ENCODE results near the gene NGB. TPM values are rescaled to one million over a fixed set of nuclear protein-coding genes. Genes with fewer than 3 reads are reported as not detected.

Gene NGB, protein sequence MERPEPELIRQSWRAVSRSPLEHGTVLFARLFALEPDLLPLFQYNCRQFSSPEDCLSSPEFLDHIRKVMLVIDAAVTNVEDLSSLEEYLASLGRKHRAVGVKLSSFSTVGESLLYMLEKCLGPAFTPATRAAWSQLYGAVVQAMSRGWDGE
- total RNA-seq (2022; extraction: Qiagen RNA extraction; ENCODE audit: low read depth): not detected in 5 replicates

DNA sequence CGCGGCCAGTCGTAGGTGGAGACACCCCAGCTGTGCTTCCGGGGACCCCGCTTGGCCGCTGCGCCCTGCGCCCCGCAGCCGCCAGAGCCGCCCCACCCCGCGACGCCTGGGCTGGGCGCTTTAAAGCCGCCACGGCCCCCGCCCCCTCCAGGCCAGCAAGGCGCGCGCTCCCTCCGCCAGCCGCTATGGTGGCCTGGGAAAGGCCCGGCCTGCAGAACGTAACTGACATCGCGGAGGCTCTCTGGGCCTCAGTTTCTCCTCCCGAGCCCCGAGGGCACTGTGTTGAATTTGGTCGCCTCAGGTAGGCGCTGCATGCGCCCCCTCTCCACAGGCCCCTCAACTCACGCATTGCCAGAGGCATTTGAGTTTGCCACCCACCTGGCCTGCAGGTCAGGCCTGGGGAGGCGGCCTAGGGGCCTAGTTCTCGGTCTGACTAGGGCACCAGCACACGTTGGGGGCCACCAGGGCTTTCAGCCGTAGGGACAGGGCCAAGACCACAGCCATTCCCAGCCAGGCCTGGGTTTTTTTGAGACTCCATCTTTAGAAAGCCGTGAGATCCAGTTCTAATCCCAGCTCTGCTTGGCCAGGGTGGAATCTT lies at the start of gene NGB:
NGB (minus strand) TSS at position 94 of the 598 bp plus-strand sequence. CDS start 269 bp downstream, outside the sequence.

DNA sequence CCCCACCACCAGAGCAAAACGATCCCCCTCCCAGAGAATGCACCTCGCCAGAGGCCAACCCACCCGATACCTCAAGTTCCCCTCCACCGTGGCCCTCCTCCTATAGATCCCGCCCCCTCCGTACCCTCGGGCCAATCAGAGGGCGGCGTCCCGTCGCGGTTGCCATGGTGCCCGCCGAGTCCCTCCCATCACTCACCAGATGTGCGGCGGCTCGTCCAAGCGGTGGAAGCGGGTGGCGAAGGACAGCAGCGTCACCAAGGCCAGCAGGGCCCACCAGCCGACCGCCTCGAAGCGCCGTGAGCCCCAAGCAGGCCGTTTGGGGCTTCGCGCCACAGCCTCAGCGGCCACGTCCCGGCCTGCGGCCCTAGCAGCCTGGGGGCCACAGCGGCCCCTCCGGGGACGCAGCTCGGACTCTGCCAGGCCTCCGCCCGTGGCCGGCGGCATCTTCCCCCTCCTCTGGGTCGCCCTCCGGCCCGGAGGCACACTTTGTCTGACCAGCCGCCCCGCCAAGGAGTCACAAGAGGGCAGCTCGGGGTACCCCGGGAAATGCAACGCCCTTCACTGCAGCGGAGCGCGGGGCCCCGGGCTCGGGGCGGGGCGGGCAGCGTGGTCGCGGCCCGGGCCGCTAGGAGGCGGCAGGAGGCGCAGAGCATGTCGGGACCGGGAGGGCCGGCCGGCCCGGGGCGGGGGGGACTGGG lies 49.4 kb upstream of the NGB start, which contains the start of gene POMT2:
POMT2 (minus strand) TSS at position 646 of the 698 bp plus-strand sequence; CDS start at position 444, 202 bp downstream.

Other genes starting within 250 kb of the NGB start
- gene IRF2BPL, start 242.5 kb downstream of the NGB start, total RNA-seq (2022; extraction: Qiagen RNA extraction; ENCODE audit: low read depth): 17.9 to 29.3 TPM (median 27.2 TPM) in 5 replicates
- gene CIPC, start 172.9 kb downstream of the NGB start, total RNA-seq (2022; extraction: Qiagen RNA extraction; ENCODE audit: low read depth): 6.6 to 10.1 TPM (median 7.8 TPM) in 5 replicates
- gene ZDHHC22, start 129.4 kb downstream of the NGB start, total RNA-seq (2022; extraction: Qiagen RNA extraction; ENCODE audit: low read depth): 0.20 to 0.37 TPM (median 0.31 TPM) in 5 replicates
- gene TMEM63C, start 89.4 kb downstream of the NGB start, total RNA-seq (2022; extraction: Qiagen RNA extraction; ENCODE audit: low read depth): 0.37 to 1.8 TPM (median 1.3 TPM) in 5 replicates
- 29.0 to 40.8 TPM (median 32.9 TPM) in 5 replicates for gene POMT2, start 49.7 kb upstream of the NGB start, total RNA-seq (2022; extraction: Qiagen RNA extraction; ENCODE audit: low read depth)
- 32.3 to 35.7 TPM (median 32.9 TPM) in 5 replicates for gene GSTZ1, start 49.8 kb upstream of the NGB start, total RNA-seq (2022; extraction: Qiagen RNA extraction; ENCODE audit: low read depth)
- gene TMED8, start 105.9 kb upstream of the NGB start, total RNA-seq (2022; extraction: Qiagen RNA extraction; ENCODE audit: low read depth): 5.7 to 9.1 TPM (median 7.4 TPM) in 5 replicates
- gene SAMD15, start 106.2 kb upstream of the NGB start, total RNA-seq (2022; extraction: Qiagen RNA extraction; ENCODE audit: low read depth): 1.6 to 3.0 TPM (median 2.2 TPM) in 5 replicates
- gene NOXRED1, start 152.3 kb upstream of the NGB start, total RNA-seq (2022; extraction: Qiagen RNA extraction; ENCODE audit: low read depth): 0.11 to 0.17 TPM in 2 of 5 replicates, not detected in the others
- gene VIPAS39, start 186.4 kb upstream of the NGB start, total RNA-seq (2022; extraction: Qiagen RNA extraction; ENCODE audit: low read depth): 13.3 to 17.1 TPM (median 15.2 TPM) in 5 replicates
- 267 to 307 TPM (median 301 TPM) in 5 replicates for gene AHSA1, start 186.9 kb upstream of the NGB start, total RNA-seq (2022; extraction: Qiagen RNA extraction; ENCODE audit: low read depth)
- 0.39 to 0.42 TPM (median 0.41 TPM) in 5 replicates for gene ISM2, start 227.6 kb upstream of the NGB start, total RNA-seq (2022; extraction: Qiagen RNA extraction; ENCODE audit: low read depth)